ENCODE measurements around the gene PAX5.

Gene PAX5

GRCh38 chr9:36934478-36935065 is 99.5 kb downstream of the PAX5 start:
- DNase-seq (ENCODE audit: low read depth in 3 of 3) = no peak

GRCh38 chr9:36933676-36934215 is 100.3 kb downstream of the PAX5 start:
- no peak for DNase-seq (ENCODE audit: low read depth in 3 of 3)

GRCh38 chr9:36932198-36932597 is 101.9 kb downstream of the PAX5 start:
- no peak for DNase-seq (ENCODE audit: low read depth in 3 of 3)

- DNase-seq (ENCODE audit: low read depth in 3 of 3) = no peak
Measured at GRCh38 chr9:36930941-36931340, 103.1 kb downstream of the PAX5 start.

- no peak for DNase-seq (ENCODE audit: low read depth in 3 of 3)
Measured at GRCh38 chr9:36929350-36929675, 104.8 kb downstream of the PAX5 start.

- peak in 2 of 3 donors; percentile 8 to 15 for DNase-seq (ENCODE audit: low read depth in 3 of 3)
Measured at GRCh38 chr9:36928670-36929349, 105.3 kb downstream of the PAX5 start.

- DNase-seq (ENCODE audit: low read depth in 3 of 3) = no peak
Measured at GRCh38 chr9:36928210-36928609, 105.9 kb downstream of the PAX5 start.

- no peak for DNase-seq (ENCODE audit: low read depth in 3 of 3)
Measured at GRCh38 chr9:36924757-36925432, 109.2 kb downstream of the PAX5 start.

- peak in 2 of 3 donors; percentile 9 to 14 for DNase-seq (ENCODE audit: low read depth in 3 of 3)
Measured at GRCh38 chr9:36924071-36924470, 110.0 kb downstream of the PAX5 start.

GRCh38 chr9:36923025-36923625 is 110.9 kb downstream of the PAX5 start:
- DNase-seq (ENCODE audit: low read depth in 3 of 3) = no peak

- no peak for DNase-seq (ENCODE audit: low read depth in 3 of 3)
Measured at GRCh38 chr9:36922548-36922947, 111.5 kb downstream of the PAX5 start.

GRCh38 chr9:36914212-36914577 is 119.9 kb downstream of the PAX5 start:
- DNase-seq (ENCODE audit: low read depth in 3 of 3) = no peak

- no peak for DNase-seq (ENCODE audit: low read depth in 3 of 3)
Measured at GRCh38 chr9:36913393-36914211, 120.5 kb downstream of the PAX5 start.

- DNase-seq (ENCODE audit: low read depth in 3 of 3) = no peak
Measured at GRCh38 chr9:36912620-36913019, 121.4 kb downstream of the PAX5 start.

- no peak for DNase-seq (ENCODE audit: low read depth in 3 of 3)
Measured at GRCh38 chr9:36911601-36912412, 122.3 kb downstream of the PAX5 start.

- no peak for DNase-seq (ENCODE audit: low read depth in 3 of 3)
Measured at GRCh38 chr9:36911037-36911436, 123.0 kb downstream of the PAX5 start.

GRCh38 chr9:36906492-36906891 is 127.6 kb downstream of the PAX5 start:
- DNase-seq (ENCODE audit: low read depth in 3 of 3) = no peak

GRCh38 chr9:36905101-36906066 is 128.7 kb downstream of the PAX5 start:
- DNase-seq (ENCODE audit: low read depth in 3 of 3) = no peak

- DNase-seq (ENCODE audit: low read depth in 3 of 3) = peak; percentile 27 to 41 (median 32)
Measured at GRCh38 chr9:36903541-36904435, 130.3 kb downstream of the PAX5 start.

Data from stimulated activated CD4-positive, alpha-beta T cell treated with anti-CD3 and anti-CD28 coated beads, TNF-alpha, amount 100 ng/mL, for 48 hours (primary cell).